Activated effector memory CD4-positive, alpha-beta T cell treated with anti-CD3 and anti-CD28 coated beads, Interleukin-2, amount 50 U/mL, for 16 hours (primary cell): ENCODE data around the gene NXNL1.

Experiments used
- DNase-seq: peaks from one replicate; pipeline ENCODE4 v3.0.0-alpha.2; 2020

NXNL1 gene

GRCh38 chr19:17454576-17455071 is 6.1 kb downstream of the NXNL1 start:
- DNase-seq, result no peak

- DNase-seq, result no peak
Observed at GRCh38 chr19:17451820-17452219, 8.9 kb downstream of the NXNL1 start.

GRCh38 chr19:17450264-17451075 is 10.3 kb downstream of the NXNL1 start:
- DNase-seq, result peak; percentile 78

- DNase-seq, result peak; percentile 84
Observed at GRCh38 chr19:17448131-17448967, 12.4 kb downstream of the NXNL1 start, which contains the start of gene TMEM221. TSS of gene TMEM221 (minus strand) at chr19:17448668. CDS start at chr19:17448462, 206 bp downstream.

GRCh38 chr19:17447704-17448130 is 13.0 kb downstream of the NXNL1 start:
- no peak for DNase-seq

GRCh38 chr19:17445526-17446165 is 15.1 kb downstream of the NXNL1 start:
- DNase-seq, result no peak

- no peak for DNase-seq
Observed at GRCh38 chr19:17441241-17442021, 19.3 kb downstream of the NXNL1 start.

GRCh38 chr19:17436874-17437267 is 23.9 kb downstream of the NXNL1 start:
- DNase-seq, result no peak

- no peak for DNase-seq
Observed at GRCh38 chr19:17436094-17436873, 24.4 kb downstream of the NXNL1 start.

GRCh38 chr19:17435218-17435617 is 25.5 kb downstream of the NXNL1 start:
- no peak for DNase-seq

GRCh38 chr19:17431417-17431816 is 29.3 kb downstream of the NXNL1 start:
- DNase-seq, result no peak

- no peak for DNase-seq
Observed at GRCh38 chr19:17429641-17430113, 31.0 kb downstream of the NXNL1 start.

GRCh38 chr19:17424743-17425365 is 35.9 kb downstream of the NXNL1 start:
- peak; percentile 69 for DNase-seq

GRCh38 chr19:17423429-17424208 is 37.1 kb downstream of the NXNL1 start:
- no peak for DNase-seq

GRCh38 chr19:17421942-17422341 is 38.8 kb downstream of the NXNL1 start:
- no peak for DNase-seq

- peak; percentile 73 for DNase-seq
Observed at GRCh38 chr19:17420475-17420924, 40.2 kb downstream of the NXNL1 start.

GRCh38 chr19:17419621-17420474 is 40.9 kb downstream of the NXNL1 start, which contains the start of gene MVB12A:
TSS of gene MVB12A (plus strand) at chr19:17420047. CDS start at chr19:17420136, 89 bp downstream.
- peak; percentile 99 for DNase-seq

GRCh38 chr19:17419154-17419620 is 41.5 kb downstream of the NXNL1 start:
- no peak for DNase-seq

- DNase-seq, result no peak
Observed at GRCh38 chr19:17418710-17419109, 42.0 kb downstream of the NXNL1 start.
